ENCODE data around the gene TMEM158.
A peak's percentile ranks its signal among the peaks of the same experiment; 100 is the strongest.

TMEM158 gene

GRCh38 chr3:45234250-45234649, 8.2 kb upstream of the TMEM158 start:
- DNase-seq (ENCODE audit: low read depth in 2 of 3, low spot score in 1 of 3): no peak

GRCh38 chr3:45232521-45232920, 6.4 kb upstream of the TMEM158 start:
- no peak for DNase-seq (ENCODE audit: low read depth in 2 of 3, low spot score in 1 of 3)

- no peak for DNase-seq (ENCODE audit: low read depth in 2 of 3, low spot score in 1 of 3)
These were observed 1.9 kb upstream of the TMEM158 start for GRCh38 chr3:45227946-45228345.

- DNase-seq (ENCODE audit: low read depth in 2 of 3, low spot score in 1 of 3): no peak
These were observed 1.2 kb upstream of the TMEM158 start for GRCh38 chr3:45227071-45227820.

GRCh38 chr3:45225465-45226205, 452 bp downstream of the TMEM158 start:
- peak in 1 of 3 donors; percentile 12 for DNase-seq (ENCODE audit: low read depth in 2 of 3, low spot score in 1 of 3)

- peak in 1 of 3 donors; percentile 14 for DNase-seq (ENCODE audit: low read depth in 2 of 3, low spot score in 1 of 3)
These were observed 1.1 kb downstream of the TMEM158 start for GRCh38 chr3:45224824-45225464.

- no peak for DNase-seq (ENCODE audit: low read depth in 2 of 3, low spot score in 1 of 3)
These were observed 2.0 kb downstream of the TMEM158 start for GRCh38 chr3:45223889-45224727.

GRCh38 chr3:45219694-45220093, 6.4 kb downstream of the TMEM158 start:
- no peak for DNase-seq (ENCODE audit: low read depth in 2 of 3, low spot score in 1 of 3)

- no peak for DNase-seq (ENCODE audit: low read depth in 2 of 3, low spot score in 1 of 3)
These were observed 7.3 kb downstream of the TMEM158 start for GRCh38 chr3:45218578-45219390.

- no peak for DNase-seq (ENCODE audit: low read depth in 2 of 3, low spot score in 1 of 3)
These were observed 10.0 kb downstream of the TMEM158 start for GRCh38 chr3:45216021-45216609.

GRCh38 chr3:45215466-45215865, 10.6 kb downstream of the TMEM158 start:
- DNase-seq (ENCODE audit: low read depth in 2 of 3, low spot score in 1 of 3): no peak

- DNase-seq (ENCODE audit: low read depth in 2 of 3, low spot score in 1 of 3): no peak
These were observed 11.9 kb downstream of the TMEM158 start for GRCh38 chr3:45214061-45214680.

GRCh38 chr3:45212095-45212468, 14.0 kb downstream of the TMEM158 start:
- no peak for DNase-seq (ENCODE audit: low read depth in 2 of 3, low spot score in 1 of 3)

- no peak for DNase-seq (ENCODE audit: low read depth in 2 of 3, low spot score in 1 of 3)
These were observed 14.5 kb downstream of the TMEM158 start for GRCh38 chr3:45211466-45212094.

GRCh38 chr3:45210308-45211041, 15.6 kb downstream of the TMEM158 start:
- peak; percentile 62 to 67 (median 64) for DNase-seq (ENCODE audit: low read depth in 2 of 3, low spot score in 1 of 3)

- no peak for DNase-seq (ENCODE audit: low read depth in 2 of 3, low spot score in 1 of 3)
These were observed 16.6 kb downstream of the TMEM158 start for GRCh38 chr3:45209526-45209925.

- DNase-seq (ENCODE audit: low read depth in 2 of 3, low spot score in 1 of 3): no peak
These were observed 17.5 kb downstream of the TMEM158 start for GRCh38 chr3:45208586-45208985.

- DNase-seq (ENCODE audit: low read depth in 2 of 3, low spot score in 1 of 3): no peak
These were observed 18.6 kb downstream of the TMEM158 start for GRCh38 chr3:45207446-45207845.

All from stimulated activated CD4-positive, alpha-beta T cell treated with anti-CD3 and anti-CD28 coated beads, Interleukin-12 subunit alpha, Interleukin-12 subunit beta, amount 100 ng/mL, for 48 hours (primary cell).